ENCODE data around the gene IPP.
"Not testable (repeated sequence)": the region's sequence is repeated elsewhere in the genome, so short reads cannot be mapped to it uniquely, and the experiment has no call there.

The IPP gene

DNA sequence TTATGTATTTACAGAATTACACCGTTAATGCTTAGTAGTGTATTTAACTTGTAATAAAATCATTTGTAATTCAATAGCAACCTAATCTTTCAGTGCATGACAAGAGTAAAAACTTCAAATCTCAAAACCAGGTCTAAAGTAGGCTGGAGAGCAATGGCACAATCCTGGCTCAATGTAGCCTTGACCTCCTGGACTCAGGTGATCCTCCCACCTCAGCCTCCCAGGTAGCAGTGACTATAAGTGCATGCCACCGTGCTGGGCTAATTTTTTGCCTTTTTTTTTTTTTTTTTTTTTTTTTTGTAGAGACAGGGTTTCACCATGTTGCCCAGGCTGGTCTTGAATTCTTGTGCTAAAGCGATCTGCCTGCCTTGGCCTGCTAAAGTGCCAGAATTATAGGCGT, 11.3 kb downstream of the IPP start:
- DNase-seq, result no peak

DNA sequence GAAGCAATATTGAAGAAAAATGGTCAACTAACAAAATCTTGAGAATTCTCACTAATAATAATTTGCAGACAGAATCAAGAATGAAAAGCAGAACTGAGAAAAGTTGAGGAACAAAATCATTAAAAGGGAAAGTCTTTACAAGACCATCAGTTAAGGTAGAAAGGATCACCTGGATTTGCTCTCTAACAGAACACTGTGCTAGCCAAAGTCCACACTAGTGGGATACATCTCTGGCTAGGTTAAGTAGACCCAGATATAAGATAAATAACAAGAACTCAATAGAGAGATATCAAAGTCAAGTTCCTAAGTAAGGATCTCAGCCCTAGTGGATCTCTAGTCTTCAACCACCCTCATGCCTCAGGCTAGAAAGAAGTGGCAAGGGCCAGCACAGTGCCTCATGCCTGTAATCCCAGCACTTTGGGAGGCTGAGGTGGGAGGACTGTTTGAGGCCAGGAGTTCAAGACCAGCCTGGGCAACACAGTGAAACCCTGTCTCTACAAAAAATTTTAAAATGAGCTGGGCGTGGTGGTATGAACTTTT, 19.6 kb downstream of the IPP start:
- no peak for DNase-seq

- DNase-seq, result no peak
These were observed 20.2 kb downstream of the IPP start for GRCh38 chr1:45730075-45730779.

DNA sequence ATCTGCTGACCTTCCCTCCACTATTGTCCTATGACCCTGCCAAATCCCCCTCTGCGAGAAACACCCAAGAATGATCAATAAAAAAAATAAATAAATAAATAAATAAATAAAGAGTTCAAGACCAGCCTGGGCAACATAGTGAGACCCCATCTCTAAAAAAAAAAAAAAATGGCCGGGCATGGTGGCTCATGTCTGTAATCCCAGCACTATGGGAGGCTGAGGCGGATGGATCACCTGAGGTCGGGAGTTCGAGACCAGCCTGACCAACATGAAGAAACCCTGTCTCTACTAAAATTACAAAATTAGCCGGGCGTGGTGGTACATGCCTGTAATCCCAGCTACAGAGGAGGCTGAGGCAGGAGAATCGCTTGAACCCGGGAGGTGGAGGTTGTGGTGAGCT, 24.4 kb downstream of the IPP start:
- not testable (repeated sequence) for DNase-seq

DNA sequence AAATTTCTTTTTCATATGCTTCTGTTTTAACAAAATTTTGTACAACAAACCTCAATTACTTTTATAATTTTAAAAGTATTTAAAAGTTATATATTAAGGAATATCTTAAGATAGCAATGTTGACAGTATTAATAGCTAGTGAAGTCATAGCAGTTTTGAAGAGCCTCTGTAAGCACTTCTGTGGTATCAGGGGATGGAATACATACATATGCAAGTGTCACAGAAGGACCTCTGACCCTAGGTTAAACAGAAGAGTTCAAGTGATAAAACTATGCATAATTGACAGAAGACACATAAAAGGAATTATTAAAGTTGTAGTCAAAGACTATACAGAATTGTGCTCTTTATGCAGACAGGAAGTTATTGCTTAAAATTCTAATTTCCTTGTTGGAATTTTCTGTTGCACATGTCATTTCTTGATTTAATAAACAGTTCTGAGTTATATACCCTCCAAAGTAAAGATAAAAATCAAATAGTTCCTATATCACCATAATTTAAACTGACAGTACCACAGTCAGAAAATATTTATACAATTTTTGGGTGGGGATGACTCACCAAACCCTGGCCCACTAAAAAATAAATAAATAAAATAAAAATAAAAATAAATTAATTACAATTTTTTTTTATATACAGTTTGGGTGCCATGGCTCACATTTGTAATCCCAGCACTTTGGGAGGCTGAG, 27.1 kb downstream of the IPP start:
- no peak for DNase-seq

GRCh38 chr1:45722809-45723208, 27.6 kb downstream of the IPP start:
- peak; percentile 33 for DNase-seq

DNA sequence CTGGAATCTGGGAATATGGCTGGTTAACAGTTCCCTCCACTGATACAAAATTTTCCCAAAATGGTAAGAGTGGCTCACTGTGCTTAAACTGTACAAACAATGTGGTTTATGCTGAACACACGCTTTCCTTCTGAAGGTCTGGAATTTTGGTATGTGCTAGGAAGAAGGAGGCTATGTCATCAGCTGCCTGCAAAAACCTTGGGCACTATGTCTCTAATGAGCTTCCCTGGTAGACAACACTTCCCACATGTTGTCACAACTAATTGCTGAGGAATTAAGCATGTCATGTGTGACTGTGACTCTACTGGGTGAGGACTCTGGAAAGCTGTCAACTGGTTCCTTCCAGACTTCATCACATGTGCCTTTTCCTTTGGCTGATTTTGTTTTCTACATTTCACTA, 29.2 kb downstream of the IPP start:
- peak; percentile 63 for DNase-seq

DNA sequence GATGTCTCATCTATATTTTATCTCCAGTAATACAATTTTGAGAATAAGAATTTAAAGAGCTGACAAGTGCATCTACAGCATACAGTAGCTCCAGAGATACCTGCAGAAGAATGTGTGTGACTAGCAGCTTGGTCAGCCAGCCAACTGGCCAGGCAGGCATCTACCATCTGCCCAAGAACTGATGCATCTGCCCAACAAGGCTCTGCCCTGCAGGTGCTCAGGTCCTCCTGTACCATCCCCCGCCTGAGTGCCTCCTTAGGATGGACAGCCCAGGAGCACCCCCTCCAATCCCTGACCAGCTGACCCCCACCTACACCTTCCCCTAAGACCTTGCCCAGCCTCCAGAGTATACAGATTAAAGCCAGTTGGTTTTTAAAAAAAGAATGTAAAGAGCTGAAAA, 32.2 kb downstream of the IPP start:
- DNase-seq, result no peak

DNA sequence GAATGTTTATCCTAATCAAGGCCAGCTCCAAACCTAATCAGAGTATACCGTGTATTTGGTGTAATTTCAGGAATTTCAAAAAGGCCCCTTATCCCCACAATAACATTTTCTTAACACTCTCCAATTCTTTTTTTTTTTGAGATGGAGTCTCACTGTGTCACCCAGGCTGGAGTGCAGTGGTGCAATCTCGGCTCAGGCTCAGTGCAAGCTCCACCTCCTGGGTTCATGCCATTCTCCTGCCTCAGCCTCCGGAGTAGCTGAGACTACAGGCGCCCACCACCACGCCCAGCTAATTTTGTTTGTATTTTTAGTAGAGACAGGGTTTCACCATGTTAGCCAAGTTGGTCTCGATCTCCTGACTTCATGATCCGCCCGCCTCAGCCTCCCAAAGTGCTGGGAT, 33.1 kb downstream of the IPP start:
- DNase-seq, result not testable (repeated sequence)

- no peak for DNase-seq
These were observed 33.8 kb downstream of the IPP start for GRCh38 chr1:45716700-45717099.

GRCh38 chr1:45713711-45714110, 36.7 kb downstream of the IPP start:
- DNase-seq, result no peak

GRCh38 chr1:45704637-45705036, 45.8 kb downstream of the IPP start:
- DNase-seq, result no peak

- no peak for DNase-seq
These were observed 55.6 kb downstream of the IPP start for GRCh38 chr1:45694823-45695222.

DNA sequence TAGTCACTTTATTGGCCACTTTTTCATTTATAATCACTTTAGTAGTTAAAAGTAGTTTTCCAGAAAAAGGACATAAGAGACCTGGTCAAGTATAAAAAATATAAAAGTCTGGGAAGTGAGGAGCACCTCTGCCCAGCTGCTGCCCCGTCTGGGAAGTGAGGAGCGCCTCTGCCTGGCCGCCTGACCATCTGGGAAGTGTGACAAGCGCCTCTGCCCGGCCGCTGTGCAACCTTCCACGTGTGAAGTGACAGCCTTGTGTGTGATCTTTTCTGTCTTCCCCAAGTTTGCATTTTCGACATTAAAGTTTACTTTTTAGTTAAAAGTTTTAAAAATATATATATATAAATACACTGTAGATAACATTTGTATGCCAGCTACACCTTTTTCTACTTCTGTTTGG, 56.6 kb downstream of the IPP start:
- DNase-seq, result not testable (repeated sequence)

DNA sequence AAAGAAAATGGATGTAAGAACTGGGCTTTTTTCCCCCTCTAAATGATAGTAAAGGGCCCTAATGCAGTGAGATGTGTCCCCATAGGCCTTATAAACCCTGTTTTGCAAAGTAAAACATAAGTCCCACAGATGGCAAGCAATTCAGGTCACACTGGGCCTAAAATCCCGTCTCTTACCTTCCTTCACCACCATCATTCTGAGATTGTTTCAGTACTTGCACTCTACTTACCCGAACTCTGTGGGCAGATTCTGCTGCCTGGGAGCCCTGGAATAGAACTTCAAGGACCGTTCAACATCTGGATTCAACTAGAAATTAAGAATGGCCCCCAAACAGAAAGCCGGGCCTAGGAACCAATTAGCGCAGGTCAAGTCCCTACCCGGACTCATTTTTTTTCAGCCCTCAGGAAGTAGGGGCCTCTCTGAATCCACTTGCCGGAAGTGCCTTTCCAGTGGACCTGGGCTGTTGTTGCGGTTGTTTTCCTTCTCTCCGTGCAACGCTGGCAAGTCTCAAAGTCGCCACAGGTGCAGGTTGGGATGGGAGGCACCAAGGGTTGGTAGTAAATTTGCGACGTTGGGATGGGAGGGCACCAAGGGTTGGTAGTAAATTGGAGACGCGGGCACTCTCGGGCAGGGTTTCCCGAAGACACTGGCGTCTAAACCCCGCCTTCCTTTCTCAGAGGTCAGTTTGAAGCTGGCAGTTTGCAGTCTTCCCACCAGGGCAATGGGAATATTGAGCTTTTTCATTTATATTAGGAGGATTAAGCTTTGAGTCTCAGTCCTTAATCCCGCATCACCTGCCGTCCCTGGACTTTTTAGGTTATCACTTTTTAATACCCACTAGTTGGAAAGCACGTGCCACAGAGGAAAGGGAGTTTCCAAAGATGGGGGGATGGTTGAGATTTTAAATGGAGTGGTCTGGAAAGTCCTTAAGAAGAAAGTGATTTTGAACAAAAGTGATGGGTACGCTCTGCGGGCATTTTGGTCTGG, 62.4 kb downstream of the IPP start, which contains the start of gene TMEM69:
Gene TMEM69, plus strand, starts transcription at position 428 of the 987 bp plus-strand sequence. CDS start 2,888 bp downstream, outside the sequence.
- peak; percentile 90 for DNase-seq

GRCh38 chr1:45687014-45687753, 63.3 kb downstream of the IPP start:
- DNase-seq, result peak; percentile 99

DNA sequence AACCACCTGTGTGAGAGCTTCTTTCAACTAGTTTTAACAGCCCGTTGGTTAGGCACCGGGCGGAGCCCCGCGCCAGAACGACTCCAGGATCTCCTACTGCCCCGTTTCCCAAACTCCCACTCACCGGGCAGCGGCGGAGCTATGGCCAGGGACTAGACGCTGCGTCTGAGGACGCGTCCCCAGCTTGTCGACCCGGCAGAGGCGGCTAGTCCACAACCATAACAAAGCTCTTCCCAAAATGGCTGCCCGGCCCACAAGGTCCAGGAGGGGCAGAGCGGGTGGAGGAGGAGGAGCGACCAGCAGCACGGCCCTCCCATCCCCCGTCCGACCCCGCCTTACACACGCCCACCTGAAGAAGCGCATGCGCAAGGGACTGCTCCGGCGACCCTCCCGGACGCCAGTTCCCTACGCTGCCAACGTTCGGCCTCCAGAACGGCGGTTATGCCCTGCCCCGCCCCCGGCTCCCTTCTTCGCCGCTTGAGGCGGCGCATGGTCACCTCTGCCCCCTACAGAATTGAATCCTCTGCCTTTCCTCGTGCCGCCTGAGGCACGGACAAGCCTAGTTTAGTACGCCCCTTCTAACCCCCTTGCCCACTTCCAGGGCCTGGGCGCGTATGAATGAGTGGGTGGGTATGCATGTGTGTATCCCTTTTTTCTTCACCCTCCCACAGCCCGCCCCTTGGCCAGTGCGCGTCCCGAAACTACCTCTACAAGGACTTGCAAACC, 64.0 kb downstream of the IPP start, which contains the start of gene GPBP1L1:
Gene GPBP1L1, minus strand, starts transcription at position 246 of the 726 bp plus-strand sequence. CDS start 27,446 bp downstream, outside the sequence.
- peak; percentile 96 for DNase-seq

DNA sequence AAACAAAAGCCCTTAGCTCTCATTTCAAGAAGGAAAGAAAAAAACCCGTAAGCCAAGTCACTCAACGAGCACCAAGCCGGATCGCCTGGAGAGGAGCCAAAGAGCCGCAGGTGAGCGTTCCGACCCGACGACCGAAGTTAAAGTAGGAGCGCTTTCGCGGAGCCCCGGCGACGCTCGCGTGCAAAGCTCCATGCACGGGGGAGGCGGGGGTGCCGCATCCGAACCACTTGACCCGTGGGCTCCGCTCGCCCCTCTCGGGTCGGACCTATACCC, 64.5 kb downstream of the IPP start:
- peak; percentile 8 for DNase-seq

DNA sequence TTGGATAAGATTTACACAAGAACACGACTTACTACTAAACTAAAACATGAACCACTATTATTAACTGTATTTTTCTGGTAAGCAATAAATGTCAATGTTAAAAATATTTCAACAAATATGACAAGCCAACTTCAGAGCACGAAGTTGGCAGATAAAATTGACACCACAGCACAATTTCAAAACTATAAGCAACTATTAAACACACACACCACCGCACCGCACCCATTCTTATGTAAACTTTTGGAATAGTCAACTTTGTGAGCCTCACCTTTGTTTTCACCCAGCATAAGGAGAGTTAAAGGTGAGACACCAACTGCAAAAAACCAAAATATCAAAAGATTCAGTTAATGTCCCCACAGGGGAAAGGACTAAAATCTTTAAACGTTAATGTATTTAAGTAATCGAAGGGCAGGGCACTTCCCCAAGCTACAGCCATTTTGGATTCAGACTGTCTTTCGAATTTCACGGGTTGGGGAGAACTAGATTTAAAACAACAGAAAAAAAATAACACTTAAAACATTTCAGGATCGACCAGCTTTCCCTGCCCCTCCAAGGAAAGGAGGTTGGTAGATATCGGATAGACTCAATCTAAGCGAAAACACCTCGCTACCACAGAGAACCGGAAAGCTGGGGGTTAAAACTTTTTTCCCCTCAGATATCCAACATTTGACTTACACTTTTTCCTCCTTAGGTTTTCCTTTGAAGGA, 65.0 kb downstream of the IPP start:
- DNase-seq, result no peak

- no peak for DNase-seq
These were observed 66.1 kb downstream of the IPP start for GRCh38 chr1:45684402-45684801.

GRCh38 chr1:45682942-45683341, 67.5 kb downstream of the IPP start:
- no peak for DNase-seq
